H1 (cell line): Measurements from ENCODE around the gene PNLDC1. TPM values are rescaled to one million over a fixed set of nuclear protein-coding genes. Genes with fewer than 3 reads are reported as not detected.
A peak's percentile ranks its signal among the peaks of the same experiment; 100 is the strongest.

Experiments
- ATF2 ChIP-seq: IDR thresholded peaks from 2 replicates; pipeline ENCODE4 v1.6.1; 2012; ENCODE audit warnings: low read length, inconsistent platforms
- BCL11A ChIP-seq, 2 experiments: IDR thresholded peaks; one replicate each; pipeline ENCODE4 v1.6.1; 2011; ENCODE audit warnings: low read depth in 2 of 2, low read length in 2 of 2, mild to moderate bottlenecking in 2 of 2
- CBX5 ChIP-seq: fragments of 300-800, 300-1000 bp; sonication (generic); IDR thresholded peaks from 2 replicates; pipeline ENCODE4 v1.7.1; 2016; ENCODE audit warnings: antibody characterized with exemption, low read length, low read depth
- CREB1 ChIP-seq: IDR thresholded peaks from 2 replicates; pipeline ENCODE4 v1.6.1; 2012; ENCODE audit warnings: inconsistent platforms
- GTF2F1 ChIP-seq: IDR thresholded peaks from 2 replicates; pipeline ENCODE4 v1.6.1; 2012; ENCODE audit warnings: low read depth, low read length, improper control_type of control experiment, borderline replicate concordance
- HDAC2 ChIP-seq, 2 experiments: fragments of 300-600 bp in 1 of 2; sonication (generic) in 1 of 2; IDR thresholded peaks; 2 replicates each; pipeline ENCODE4 v1.6.1; 2011 to 2012; ENCODE audit warnings: low read depth in 2 of 2, low read length in 2 of 2, mild to moderate bottlenecking in 2 of 2, moderate library complexity in 2 of 2, borderline replicate concordance in 1 of 2, inconsistent platforms in 1 of 2
- MAFK ChIP-seq: IDR thresholded peaks from 2 replicates; pipeline ENCODE4 v1.6.1; 2012; ENCODE audit warnings: low read depth, mild to moderate bottlenecking, improper control_type of control experiment, low read length
- NANOG ChIP-seq: IDR thresholded peaks from 2 replicates; pipeline ENCODE4 v1.6.1; 2011; ENCODE audit warnings: low read length, low read depth, mild to moderate bottlenecking, inconsistent platforms; ENCODE audit not compliant: insufficient read depth, poor library complexity, severe bottlenecking
- PHF8 ChIP-seq: fragments of 200-600 bp; sonication (generic); conservative IDR thresholded peaks from 2 replicates; pipeline ENCODE4 v1.7.1; 2012; ENCODE audit warnings: low read depth, mild to moderate bottlenecking, inconsistent platforms, low read length, moderate library complexity
- POLR2AphosphoS5 ChIP-seq: IDR thresholded peaks from 2 replicates; pipeline ENCODE4 v1.6.1; 2011; ENCODE audit warnings: low read depth, low read length
- POU5F1 ChIP-seq: IDR thresholded peaks from 2 replicates; pipeline ENCODE4 v1.6.1; 2011; ENCODE audit warnings: low read depth, mild to moderate bottlenecking, low read length, moderate library complexity
- RAD21 ChIP-seq, 2 experiments: IDR thresholded peaks in 1 of 2; conservative IDR thresholded peaks in 1 of 2; 2 replicates each; pipeline ENCODE4 v1.6.1; 2011; ENCODE audit warnings: low read depth in 2 of 2, low read length in 2 of 2, improper control_type of control experiment in 1 of 2, inconsistent platforms in 1 of 2, mild to moderate bottlenecking in 1 of 2, moderate library complexity in 1 of 2
- RNF2 ChIP-seq: fragments of 200-900, 300-1000 bp; sonication (generic); IDR thresholded peaks from 2 replicates; pipeline ENCODE4 v1.7.1; 2016; ENCODE audit warnings: borderline replicate concordance, low read depth, mild to moderate bottlenecking, antibody characterized with exemption, low read length; ENCODE audit not compliant: poor library complexity, severe bottlenecking; ENCODE audit errors: missing control alignments
- SIRT6 ChIP-seq: IDR thresholded peaks from one replicate; pipeline ENCODE4 v1.7.1; 2012; ENCODE audit warnings: low read length, inconsistent platforms
- SP2 ChIP-seq: IDR thresholded peaks from 2 replicates; pipeline ENCODE4 v1.6.1; 2012; ENCODE audit warnings: mild to moderate bottlenecking, low read length, inconsistent platforms
- SP4 ChIP-seq: IDR thresholded peaks from 2 replicates; pipeline ENCODE4 v1.6.1; 2012; ENCODE audit warnings: low read length, inconsistent platforms
- SUZ12 ChIP-seq: fragments of 200-600 bp; sonication (generic); IDR thresholded peaks from 2 replicates; pipeline ENCODE4 v1.6.1; 2012; ENCODE audit warnings: mild to moderate bottlenecking, inconsistent platforms, low read length, moderate library complexity, mixed read lengths
- TAF1 ChIP-seq: IDR thresholded peaks from 2 replicates; pipeline ENCODE4 v1.6.1; 2011; ENCODE audit warnings: mild to moderate bottlenecking, low read depth, low read length
- TEAD4 ChIP-seq: IDR thresholded peaks from 2 replicates; pipeline ENCODE4 v1.6.1; 2012; ENCODE audit warnings: low read depth, low read length, inconsistent platforms, mixed read lengths
- USF2 ChIP-seq: IDR thresholded peaks from 2 replicates; pipeline ENCODE4 v1.6.1; 2011; ENCODE audit warnings: low read length, improper control_type of control experiment
- polyA plus RNA-seq, 7 experiments: library from polyadenylated mRNA; depleted of rRNA in 3 of 7; stranded (reverse) in 5 of 7; unstranded in 2 of 7; fragments of >200 nt in 5 of 7; fragments of 200-250 nt in 2 of 7; gene quantifications; 1 replicate in 5 of 7; 2 replicates in 1 of 7; 4 replicates in 1 of 7; pipeline versions ENCODE4 v1.2.1 to v1.2.3, GENCODE V29; 2011 to 2013; ENCODE audit warnings: missing spikeins in 2 of 7, mixed read lengths in 2 of 7
- total RNA-seq: library from RNA; stranded (reverse); fragmentation: NEBNext Ultra II Directional; extraction: Animal tissue kit (Norgen Biotek cat#: 25700); gene quantifications from 2 replicates; pipeline ENCODE4 v1.2.1, GENCODE V29; 2021

Gene PNLDC1
- total and polyA plus RNA-seq, 2 of the 8 experiments (the other 6 are each of a cell fraction or from before 2014, with no cell fraction given) = 0.15 to 0.34 TPM

- TF ChIP-seq RAD21 (IDR thresholded peaks at IDR 0.05 in 1 of 2, conservative IDR thresholded peaks at IDR 0.05 in 1 of 2; ENCODE audit: low read depth in 2 of 2, low read length in 2 of 2) = no peak
- TF ChIP-seq USF2 = no peak
- TF ChIP-seq CBX5 = no peak
- no peak for TF ChIP-seq GTF2F1
- peak; percentile 61 for TF ChIP-seq CREB1
- TF ChIP-seq BCL11A (IDR thresholded peaks at IDR 0.05; ENCODE audit: low read depth in 2 of 2, low read length in 2 of 2) = no peak
- no peak for TF ChIP-seq ATF2
- TF ChIP-seq POU5F1 = no peak
- no peak for TF ChIP-seq MAFK
- peak; percentile 36; the same call in 1 of the 2 replicates for TF ChIP-seq SP2
- no peak for TF ChIP-seq SUZ12
- no peak for TF ChIP-seq SP4
- TF ChIP-seq HDAC2 (IDR thresholded peaks at IDR 0.05; ENCODE audit: borderline replicate concordance in 1 of 2, low read depth in 2 of 2, low read length in 2 of 2) = 0 out of 4 replicates have a peak, but pooled peaks of 1 of the 2 experiments have one; percentile 61
- no peak for TF ChIP-seq RNF2
- no peak for TF ChIP-seq NANOG
- TF ChIP-seq PHF8 = peak; percentile 96
- TF ChIP-seq POLR2AphosphoS5 = peak; percentile 91
- no peak for TF ChIP-seq TEAD4
- no peak for TF ChIP-seq SIRT6
- TF ChIP-seq TAF1 = peak; percentile 82
Measured at GRCh38 chr6:159761873-159762680, 38.0 kb upstream of the PNLDC1 start, which contains the start of gene ACAT2 (continued).
